Mucosa of gallbladder (tissue), 1 donor: ENCODE results near the gene BPI. TPM values are rescaled to one million over a fixed set of nuclear protein-coding genes. Genes with fewer than 3 reads are reported as not detected.
"Not testable (repeated sequence)": the region's sequence is repeated elsewhere in the genome, so short reads cannot be mapped to it uniquely, and the experiment has no call there.

Experiments
- DNase-seq: peaks from one replicate; pipeline ENCODE4 v3.0.0-alpha.2; 2020; ENCODE audit warnings: low spot score
- total RNA-seq: library from RNA; stranded (reverse); gene quantifications from one replicate; pipeline ENCODE4 v1.2.1, GENCODE V29; 2021
- donor health status: DM: no; HTN: no; CAD: no.

BPI gene
- total RNA-seq, 1 donor from 2014 or later = 0.72 TPM

GRCh38 chr20:38363004-38363747, 59.2 kb downstream of the BPI start:
- DNase-seq = no peak

GRCh38 chr20:38369389-38369788, 65.4 kb downstream of the BPI start:
- DNase-seq = no peak

DNA sequence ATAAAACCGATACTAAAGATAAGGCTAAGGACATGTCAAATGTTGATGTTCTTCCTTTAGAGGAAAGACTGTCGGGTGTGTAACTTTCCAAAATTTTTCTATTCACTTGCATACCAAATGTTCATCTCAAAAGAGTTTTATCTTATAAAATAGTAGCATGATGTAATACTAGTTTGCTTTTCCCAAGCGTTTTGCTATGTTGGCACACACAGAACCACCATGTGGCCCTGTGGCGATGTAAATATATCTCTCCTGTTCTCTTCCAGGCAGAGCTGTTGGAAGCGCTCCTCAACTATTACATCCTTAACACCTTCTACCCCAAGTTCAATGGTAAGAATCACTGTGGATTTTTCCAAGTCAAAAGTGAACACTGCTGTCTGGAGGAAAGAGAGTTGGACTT, 68.8 kb downstream of the BPI start:
- no peak for DNase-seq

GRCh38 chr20:38373231-38373867, 69.4 kb downstream of the BPI start:
- no peak for DNase-seq

DNA sequence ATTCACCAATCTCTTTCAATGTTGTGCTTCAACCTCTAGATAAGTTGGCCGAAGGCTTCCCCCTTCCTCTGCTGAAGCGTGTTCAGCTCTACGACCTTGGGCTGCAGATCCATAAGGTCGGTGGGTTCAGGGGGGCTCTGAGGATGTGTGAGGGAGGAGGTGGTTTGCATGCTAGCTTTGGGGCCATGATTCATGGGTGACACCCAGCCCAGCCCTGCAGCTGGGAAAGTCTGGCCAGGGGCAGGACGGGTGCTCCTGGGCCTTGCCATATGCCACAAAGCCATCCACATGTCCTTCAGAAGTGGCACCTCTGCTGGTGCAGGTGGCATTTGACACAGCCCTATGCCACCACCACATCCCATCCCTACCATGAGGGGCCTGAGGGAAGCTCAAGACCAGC, 69.9 kb downstream of the BPI start:
- no peak for DNase-seq

GRCh38 chr20:38377039-38377685, 73.2 kb downstream of the BPI start:
- DNase-seq = no peak

DNA sequence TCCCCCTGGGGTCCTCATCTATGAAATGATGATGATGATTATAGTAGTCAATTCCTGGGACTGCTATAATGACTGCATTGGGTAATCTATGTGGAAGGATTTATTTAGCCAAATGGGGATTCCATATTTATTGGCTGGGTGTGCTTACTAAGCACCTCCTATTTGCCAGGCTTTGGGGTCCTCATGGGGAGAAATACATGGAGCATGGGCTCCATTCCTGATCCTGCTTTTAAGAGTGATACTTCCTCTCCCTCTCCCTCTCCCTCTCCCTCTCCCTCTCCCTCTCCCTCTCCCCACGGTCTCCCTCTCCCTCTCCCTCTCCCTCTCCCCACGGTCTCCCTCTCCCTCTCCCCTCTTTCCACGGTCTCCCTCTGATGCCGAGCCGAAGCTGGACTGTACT, 73.9 kb downstream of the BPI start:
- DNase-seq = not testable (repeated sequence)

DNA sequence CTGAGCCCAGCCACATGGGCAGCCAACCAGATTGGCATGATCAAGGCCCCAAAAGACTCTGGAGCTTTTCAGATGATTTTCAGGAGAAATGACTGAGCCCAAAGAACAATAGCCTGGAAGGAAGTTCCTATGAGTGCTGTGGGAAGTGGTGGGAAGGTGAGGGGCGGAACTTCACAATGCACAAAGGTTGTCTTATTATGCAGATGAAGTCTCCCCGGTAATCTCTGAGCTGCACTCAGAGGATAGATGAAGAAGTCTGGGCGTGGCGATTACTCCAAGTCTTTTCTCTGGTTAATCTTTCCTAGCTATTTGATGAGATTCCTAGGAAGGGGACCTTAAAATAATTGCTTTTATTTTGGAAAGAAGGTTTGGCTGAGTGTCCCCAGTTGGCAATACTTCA, 79.2 kb downstream of the BPI start:
- no peak for DNase-seq

DNA sequence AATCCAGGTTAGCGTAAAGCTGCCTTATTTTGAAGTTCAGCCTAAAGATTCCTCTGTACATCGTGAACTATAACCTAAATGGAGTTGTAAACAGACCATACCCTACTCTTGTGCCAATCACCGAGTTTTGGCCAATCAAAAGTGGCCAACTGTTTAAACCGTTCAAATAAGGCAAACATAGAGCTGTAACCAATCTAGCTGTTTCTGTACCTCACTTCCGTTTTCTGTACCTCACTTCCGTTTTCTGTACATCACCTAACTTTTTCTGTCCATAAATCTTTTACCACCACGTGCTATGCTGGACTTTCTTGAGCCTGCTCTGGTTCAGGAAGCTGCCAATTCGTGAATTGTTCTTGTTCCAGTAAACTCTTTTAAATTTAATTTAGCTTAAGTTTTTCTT, 82.0 kb downstream of the BPI start:
- no peak for DNase-seq

DNA sequence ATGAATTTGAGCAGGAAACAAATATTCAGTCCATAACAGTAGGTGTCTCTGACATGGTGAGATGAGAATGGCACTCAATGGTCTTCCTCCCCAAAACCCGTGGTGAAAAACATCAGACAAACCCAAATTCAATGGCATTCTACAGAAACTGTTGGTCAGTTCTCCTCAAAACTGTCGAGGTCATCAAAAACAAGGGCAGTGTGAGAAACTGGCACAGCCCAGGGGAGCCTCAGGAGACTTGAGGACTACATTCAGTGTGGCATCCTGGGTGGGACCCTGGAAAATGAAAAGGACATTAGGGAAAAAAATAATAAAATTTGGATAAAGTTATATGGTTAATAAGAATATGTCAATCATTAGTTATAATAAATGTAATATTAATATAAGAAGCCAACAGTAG, 82.9 kb downstream of the BPI start:
- no peak for DNase-seq

Other genes with a start within 250 kb of the BPI start
- 389 TPM for gene TGM2, start 138.9 kb upstream of the BPI start, total RNA-seq
- gene KIAA1755, start 43.4 kb upstream of the BPI start, total RNA-seq = 7.1 TPM
- gene LBP, start 42.3 kb downstream of the BPI start, total RNA-seq = 0.55 TPM
- gene SNHG17, start 131.2 kb downstream of the BPI start, total RNA-seq = 15.1 TPM
- gene RALGAPB, start 168.7 kb downstream of the BPI start, total RNA-seq = 36.5 TPM